Measurements from ENCODE around the gene DMAC2.
"Not testable (repeated sequence)": the region's sequence is repeated elsewhere in the genome, so short reads cannot be mapped to it uniquely, and the experiment has no call there.

DMAC2 gene

DNA sequence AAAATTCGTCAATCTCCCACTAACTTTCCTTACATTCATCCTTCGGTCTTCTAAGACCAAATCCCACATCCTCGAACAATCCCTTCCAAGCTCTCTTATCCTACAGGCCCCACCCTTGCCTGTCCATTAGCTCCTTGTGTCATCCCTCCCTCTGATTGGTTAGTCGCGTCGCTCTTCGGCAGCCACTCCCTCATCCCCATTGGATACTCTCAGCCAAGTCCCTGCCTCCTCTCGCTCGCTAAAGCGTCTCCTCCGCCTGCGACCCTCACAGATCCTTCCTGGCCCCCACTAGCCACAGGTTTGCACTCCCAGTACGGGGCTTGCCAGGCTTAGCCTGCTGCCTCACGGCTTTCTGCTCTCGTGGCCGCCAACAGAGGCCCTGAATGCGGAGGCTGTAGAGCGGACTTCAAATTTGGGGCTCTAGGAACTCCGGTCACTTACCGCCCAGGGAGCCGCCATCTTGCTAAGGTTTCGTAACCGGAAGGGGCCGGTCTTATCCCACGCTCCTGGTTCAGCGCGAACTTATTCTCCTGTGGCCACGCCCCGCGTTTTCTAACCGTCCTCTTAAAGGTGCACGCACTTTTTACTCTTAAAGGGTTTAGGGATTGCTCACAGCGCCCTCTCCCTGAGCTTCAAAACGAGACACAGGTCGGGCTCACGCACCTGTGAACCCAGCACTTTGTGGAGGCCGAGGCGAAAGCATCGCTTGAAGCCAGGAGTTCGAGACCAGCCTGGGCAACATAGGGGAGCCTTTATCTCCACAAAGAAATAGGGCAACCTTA is at the start of gene DMAC2:
Gene DMAC2 (minus strand): TSS at position 472 of the 782 bp plus-strand sequence. CDS start 13 bp downstream, at position 459.
- H3K27me3 ChIP-seq (ENCODE audit: control insufficient read depth, insufficient read depth, low read length): no peaks in the 10 kb centered on the region
- peak within 1 kb of the TSS; percentile 100 for H3K4me3 ChIP-seq (ENCODE audit: low read length)
- peaks cover 6% of the 10 kb centered on the region for H3K36me3 ChIP-seq (ENCODE audit: control insufficient read depth, insufficient read depth, low read length)
- peak within 1 kb of the TSS; percentile 98 for H3K27ac ChIP-seq (ENCODE audit: low read depth, low read length)
- peak within 1 kb of the TSS; percentile 95 for H3K9ac ChIP-seq (ENCODE audit: low read length)
- H3K4me1 ChIP-seq (ENCODE audit: control insufficient read depth, insufficient read depth, low read length): peaks cover 7% of the 10 kb centered on the region

- not testable (repeated sequence) for H3K4me3 ChIP-seq (ENCODE audit: low read length); H3K9ac ChIP-seq (ENCODE audit: low read length); H3K27ac ChIP-seq (ENCODE audit: low read depth, low read length); H3K36me3 ChIP-seq (ENCODE audit: control insufficient read depth, insufficient read depth, low read length); H3K4me1 ChIP-seq (ENCODE audit: control insufficient read depth, insufficient read depth, low read length); H3K27me3 ChIP-seq (ENCODE audit: control insufficient read depth, insufficient read depth, low read length)
These were observed 47.2 kb upstream of the DMAC2 start for GRCh38 chr19:41486953-41487352.

DNA sequence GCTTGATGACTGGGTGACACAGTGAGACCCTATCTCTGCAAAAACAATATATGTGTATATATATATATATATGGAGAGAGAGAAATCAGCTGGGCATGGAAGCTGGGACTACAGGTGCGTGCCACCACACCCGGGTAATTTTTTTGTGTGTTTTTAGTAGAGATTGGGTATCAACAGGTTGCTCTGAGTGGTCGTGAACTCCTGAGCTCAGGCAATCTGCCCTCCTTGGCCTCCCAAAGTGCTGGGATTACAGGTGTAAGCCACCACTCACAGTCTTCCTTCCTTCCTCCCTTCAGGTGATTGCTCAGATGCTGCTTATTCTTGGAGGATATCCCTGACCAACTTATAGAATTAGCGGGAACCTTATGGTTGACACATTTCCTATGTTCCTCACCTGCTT is 45.1 kb upstream of the DMAC2 start:
- H3K27ac ChIP-seq (ENCODE audit: low read depth, low read length): no peak overlapping the region
- no peak overlapping the region for H3K4me3 ChIP-seq (ENCODE audit: low read length)
- H3K9ac ChIP-seq (ENCODE audit: low read length): no peak overlapping the region
- H3K4me1 ChIP-seq (ENCODE audit: control insufficient read depth, insufficient read depth, low read length): no peaks in the 10 kb centered on the region
- H3K36me3 ChIP-seq (ENCODE audit: control insufficient read depth, insufficient read depth, low read length): no peaks in the 10 kb centered on the region
- H3K27me3 ChIP-seq (ENCODE audit: control insufficient read depth, insufficient read depth, low read length): no peaks in the 10 kb centered on the region

- Histone ChIP-seq H3K9ac (ENCODE audit: low read length) (no peak overlapping the region), H3K27me3 (ENCODE audit: control insufficient read depth, insufficient read depth, low read length) (no peaks in the 10 kb centered on the region), H3K4me1 (ENCODE audit: control insufficient read depth, insufficient read depth, low read length) (no peaks in the 10 kb centered on the region), H3K27ac (ENCODE audit: low read depth, low read length) (no peak overlapping the region), H3K4me3 (ENCODE audit: low read length) (no peak overlapping the region), H3K36me3 (ENCODE audit: control insufficient read depth, insufficient read depth, low read length) (no peaks in the 10 kb centered on the region)
These were observed 40.6 kb upstream of the DMAC2 start for GRCh38 chr19:41480336-41480735.

- Histone ChIP-seq H3K36me3 (ENCODE audit: control insufficient read depth, insufficient read depth, low read length) (no peaks in the 10 kb centered on the region), H3K27me3 (ENCODE audit: control insufficient read depth, insufficient read depth, low read length) (no peaks in the 10 kb centered on the region), H3K4me3 (ENCODE audit: low read length) (no peak overlapping the region), H3K9ac (ENCODE audit: low read length) (no peak overlapping the region), H3K4me1 (ENCODE audit: control insufficient read depth, insufficient read depth, low read length) (no peaks in the 10 kb centered on the region), H3K27ac (ENCODE audit: low read depth, low read length) (no peak overlapping the region)
These were observed 40.1 kb upstream of the DMAC2 start for GRCh38 chr19:41479757-41480191.

GRCh38 chr19:41478875-41479756 is 39.4 kb upstream of the DMAC2 start:
- Histone ChIP-seq H3K4me3 (ENCODE audit: low read length) (no peak overlapping the region), H3K27ac (ENCODE audit: low read depth, low read length) (no peak overlapping the region), H3K4me1 (ENCODE audit: control insufficient read depth, insufficient read depth, low read length) (no peaks in the 10 kb centered on the region), H3K27me3 (ENCODE audit: control insufficient read depth, insufficient read depth, low read length) (no peaks in the 10 kb centered on the region), H3K36me3 (ENCODE audit: control insufficient read depth, insufficient read depth, low read length) (no peaks in the 10 kb centered on the region), H3K9ac (ENCODE audit: low read length) (no peak overlapping the region)

DNA sequence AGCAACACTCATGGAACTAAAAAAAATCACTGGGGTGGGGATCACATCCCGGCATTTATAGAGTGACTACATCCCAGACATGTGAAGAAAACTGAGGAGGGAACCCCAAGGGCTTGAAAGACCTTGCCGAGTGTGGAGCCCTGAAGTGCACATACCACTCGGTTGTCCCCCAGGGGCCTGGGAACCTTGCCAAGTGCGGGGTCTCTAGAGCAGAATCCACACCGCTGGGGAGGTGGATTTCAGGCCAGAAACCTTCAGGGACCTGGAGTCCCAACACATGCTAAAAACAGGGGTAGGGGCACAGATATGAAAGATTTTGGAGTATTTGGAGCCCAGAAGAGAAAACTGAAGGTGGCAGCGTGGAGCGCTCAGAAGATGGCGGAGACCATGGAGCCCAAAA is 38.5 kb upstream of the DMAC2 start:
- Histone ChIP-seq H3K9ac (ENCODE audit: low read length) (no peak overlapping the region), H3K27ac (ENCODE audit: low read depth, low read length) (no peak overlapping the region), H3K4me1 (ENCODE audit: control insufficient read depth, insufficient read depth, low read length) (no peaks in the 10 kb centered on the region), H3K4me3 (ENCODE audit: low read length) (no peak overlapping the region), H3K36me3 (ENCODE audit: control insufficient read depth, insufficient read depth, low read length) (no peaks in the 10 kb centered on the region), H3K27me3 (ENCODE audit: control insufficient read depth, insufficient read depth, low read length) (peaks cover 4% of the 10 kb centered on the region)

DNA sequence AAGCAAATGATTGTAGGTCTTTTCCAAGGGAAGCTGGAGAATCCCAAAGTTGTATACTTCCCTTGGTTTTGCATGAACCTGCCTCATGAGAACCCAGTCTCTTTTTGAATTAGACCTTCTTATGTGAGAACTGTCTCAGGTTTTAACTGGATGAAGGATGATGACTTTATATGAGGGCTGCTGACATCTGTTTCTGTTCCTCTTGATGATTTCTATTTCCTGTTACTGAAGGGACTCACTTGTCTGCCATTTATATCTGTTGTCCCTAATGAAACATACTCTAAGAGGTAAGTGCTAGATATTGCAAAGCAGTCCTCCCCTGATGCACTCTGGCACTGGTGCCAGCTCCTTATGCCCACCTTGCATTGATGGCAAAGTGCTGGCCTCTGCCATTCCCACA is 36.9 kb upstream of the DMAC2 start:
- no peaks in the 10 kb centered on the region for H3K4me1 ChIP-seq (ENCODE audit: control insufficient read depth, insufficient read depth, low read length)

GRCh38 chr19:41463257-41464256 is 23.8 kb upstream of the DMAC2 start:
- H3K36me3 ChIP-seq (ENCODE audit: control insufficient read depth, insufficient read depth, low read length); H3K27ac ChIP-seq (ENCODE audit: low read depth, low read length); H3K27me3 ChIP-seq (ENCODE audit: control insufficient read depth, insufficient read depth, low read length); H3K4me1 ChIP-seq (ENCODE audit: control insufficient read depth, insufficient read depth, low read length); H3K9ac ChIP-seq (ENCODE audit: low read length); H3K4me3 ChIP-seq (ENCODE audit: low read length): not testable (repeated sequence)

More for the DNA sequence above, 36.9 kb upstream of the DMAC2 start:
- no peak overlapping the region for H3K4me3 ChIP-seq (ENCODE audit: low read length)
- H3K27me3 ChIP-seq (ENCODE audit: control insufficient read depth, insufficient read depth, low read length): peaks cover 4% of the 10 kb centered on the region
- no peaks in the 10 kb centered on the region for H3K36me3 ChIP-seq (ENCODE audit: control insufficient read depth, insufficient read depth, low read length)
- no peak overlapping the region for H3K9ac ChIP-seq (ENCODE audit: low read length)
- H3K27ac ChIP-seq (ENCODE audit: low read depth, low read length): no peak overlapping the region

DNA sequence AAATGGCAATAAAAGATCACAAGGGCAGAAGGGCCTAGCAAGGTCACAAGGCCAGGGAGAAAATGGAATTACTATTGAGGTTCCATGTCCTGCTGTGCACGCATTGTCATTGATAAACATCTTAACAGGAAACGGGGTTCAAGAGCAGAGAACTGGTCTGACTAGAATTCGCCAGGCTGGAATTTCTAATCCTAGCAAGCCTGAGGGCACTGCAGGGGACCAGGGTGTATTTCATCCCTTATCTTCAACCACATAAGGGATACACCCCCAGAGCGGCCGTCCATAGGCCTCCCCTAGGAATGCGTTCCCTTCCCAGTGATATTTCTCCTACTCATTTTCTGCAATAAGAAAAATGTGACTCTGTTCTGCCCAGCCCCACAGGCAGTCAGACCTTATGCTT is 22.8 kb upstream of the DMAC2 start:
- H3K4me3 ChIP-seq (ENCODE audit: low read length): no peak overlapping the region
- no peaks in the 10 kb centered on the region for H3K36me3 ChIP-seq (ENCODE audit: control insufficient read depth, insufficient read depth, low read length)
- no peaks in the 10 kb centered on the region for H3K4me1 ChIP-seq (ENCODE audit: control insufficient read depth, insufficient read depth, low read length)
- H3K27me3 ChIP-seq (ENCODE audit: control insufficient read depth, insufficient read depth, low read length): no peaks in the 10 kb centered on the region
- no peak overlapping the region for H3K27ac ChIP-seq (ENCODE audit: low read depth, low read length)
- no peak overlapping the region for H3K9ac ChIP-seq (ENCODE audit: low read length)

- H3K27me3 ChIP-seq (ENCODE audit: control insufficient read depth, insufficient read depth, low read length): no peaks in the 10 kb centered on the region
- no peak overlapping the region for H3K27ac ChIP-seq (ENCODE audit: low read depth, low read length)
- no peak overlapping the region for H3K4me3 ChIP-seq (ENCODE audit: low read length)
- peaks cover 3% of the 10 kb centered on the region for H3K4me1 ChIP-seq (ENCODE audit: control insufficient read depth, insufficient read depth, low read length)
- H3K36me3 ChIP-seq (ENCODE audit: control insufficient read depth, insufficient read depth, low read length): no peaks in the 10 kb centered on the region
- no peak overlapping the region for H3K9ac ChIP-seq (ENCODE audit: low read length)
These were observed 17.5 kb upstream of the DMAC2 start for GRCh38 chr19:41457241-41457640.

Measured in rectal smooth muscle tissue (tissue), 1 donor.